DOHH2 (cell line): ENCODE results near the gene FTO.

Experiments
- EZH2phosphoT487 ChIP-seq: fragments of 200-600 bp; sonication (generic); IDR thresholded peaks from 2 replicates; pipeline ENCODE4 v1.6.1; 2017; ENCODE audit warnings: borderline replicate concordance, mild to moderate bottlenecking, antibody characterized with exemption, low read length, moderate library complexity, mixed read lengths
- TF ChIP-seq, protein P1 (sequence below): fragments of 200-600 bp; sonication (generic); IDR thresholded peaks from one replicate; pipeline ENCODE4 v1.5.1; 2014; ENCODE audit warnings: antibody characterized with exemption, mild to moderate bottlenecking, low read depth, low read length; ENCODE audit not compliant: poor library complexity, severe bottlenecking

DNA sequence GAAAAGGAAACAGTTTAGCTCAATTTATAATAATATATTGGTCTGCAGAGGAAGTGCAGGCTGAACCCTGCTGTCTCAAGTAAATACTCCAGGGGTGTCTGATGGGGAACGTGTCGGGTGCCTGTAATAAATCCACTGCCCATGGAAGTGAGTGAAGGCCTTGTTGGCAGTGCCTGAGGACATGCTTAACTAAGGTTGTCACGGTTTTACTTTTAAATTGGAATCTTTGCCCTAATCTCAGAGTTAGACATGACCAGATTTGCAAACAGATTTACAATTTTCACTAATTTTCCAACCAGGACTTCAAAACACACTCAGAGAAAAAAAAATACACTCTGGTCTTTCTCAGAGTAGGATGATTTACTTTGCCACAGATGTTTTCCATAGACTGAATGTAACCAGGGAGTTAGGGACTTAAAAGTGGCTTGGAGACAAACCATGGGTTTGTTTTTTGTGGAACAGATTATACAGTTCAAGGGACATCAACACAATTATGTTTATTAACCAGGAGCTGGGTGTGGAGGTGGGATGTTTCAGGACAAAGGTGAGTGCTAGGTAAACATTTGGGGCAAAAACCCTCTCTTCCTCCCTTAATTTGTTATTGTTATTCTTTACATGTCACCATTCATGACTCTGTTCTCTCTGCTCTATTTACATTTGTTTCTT, 144.5 kb downstream of the FTO start:
- TF ChIP-seq, protein P1, sequence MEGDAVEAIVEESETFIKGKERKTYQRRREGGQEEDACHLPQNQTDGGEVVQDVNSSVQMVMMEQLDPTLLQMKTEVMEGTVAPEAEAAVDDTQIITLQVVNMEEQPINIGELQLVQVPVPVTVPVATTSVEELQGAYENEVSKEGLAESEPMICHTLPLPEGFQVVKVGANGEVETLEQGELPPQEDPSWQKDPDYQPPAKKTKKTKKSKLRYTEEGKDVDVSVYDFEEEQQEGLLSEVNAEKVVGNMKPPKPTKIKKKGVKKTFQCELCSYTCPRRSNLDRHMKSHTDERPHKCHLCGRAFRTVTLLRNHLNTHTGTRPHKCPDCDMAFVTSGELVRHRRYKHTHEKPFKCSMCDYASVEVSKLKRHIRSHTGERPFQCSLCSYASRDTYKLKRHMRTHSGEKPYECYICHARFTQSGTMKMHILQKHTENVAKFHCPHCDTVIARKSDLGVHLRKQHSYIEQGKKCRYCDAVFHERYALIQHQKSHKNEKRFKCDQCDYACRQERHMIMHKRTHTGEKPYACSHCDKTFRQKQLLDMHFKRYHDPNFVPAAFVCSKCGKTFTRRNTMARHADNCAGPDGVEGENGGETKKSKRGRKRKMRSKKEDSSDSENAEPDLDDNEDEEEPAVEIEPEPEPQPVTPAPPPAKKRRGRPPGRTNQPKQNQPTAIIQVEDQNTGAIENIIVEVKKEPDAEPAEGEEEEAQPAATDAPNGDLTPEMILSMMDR: no peak
- TF ChIP-seq EZH2phosphoT487: no peak
